CD4-positive, alpha-beta memory T cell (primary cell): ENCODE measurements around the gene RTN4R. TPM values are rescaled to one million over a fixed set of nuclear protein-coding genes. Genes with fewer than 3 reads are reported as not detected.
A peak's percentile ranks its signal among the peaks of the same experiment; 100 is the strongest.

ENCODE experiments used
- CTCF ChIA-PET: fragments of 350-600 bp; sonication (Branson Sonifier 250); formaldehyde crosslinking; loops from one replicate; lab custom pipeline; 2021; ENCODE audit warnings: inconsistent platforms; ENCODE audit not compliant: partially characterized antibody; lab: Charles Lee
- POLR2A ChIA-PET: fragments of 350-600 bp; sonication (Branson Sonifier 250); formaldehyde crosslinking; loops from one replicate; lab custom pipeline; 2021; ENCODE audit not compliant: partially characterized antibody; lab: Charles Lee
- DNase-seq, 5 donors: peaks; one replicate each; pipeline versions ENCODE4 v3.0.0 to v3.0.0-alpha.2; 2020 to 2022; ENCODE audit warnings: mixed read lengths in 1 of 5
- H3K27ac ChIP-seq: one replicate; pipeline ENCODE4 v1.7.0; 2013; ENCODE audit warnings: low read depth, low read length
- H3K27me3 ChIP-seq: 2 replicates; pipeline ENCODE4 v1.7.0; 2013; ENCODE audit warnings: mild to moderate bottlenecking, low read length, moderate library complexity; ENCODE audit not compliant: insufficient read depth
- H3K36me3 ChIP-seq: 2 replicates; pipeline ENCODE4 v1.7.0; 2013; ENCODE audit warnings: mild to moderate bottlenecking, low read length, moderate library complexity; ENCODE audit not compliant: insufficient read depth
- H3K4me1 ChIP-seq: 2 replicates; pipeline ENCODE4 v1.7.0; 2013; ENCODE audit warnings: mild to moderate bottlenecking, low read length, moderate library complexity; ENCODE audit not compliant: insufficient read depth
- H3K4me3 ChIP-seq, 2 donors: one replicate each; pipeline ENCODE4 v1.7.0; 2013; ENCODE audit warnings: low read length in 2 of 2, mild to moderate bottlenecking in 1 of 2
- H3K9me3 ChIP-seq, 2 donors: one replicate each; pipeline ENCODE4 v1.7.0; 2013; ENCODE audit warnings: low read length in 2 of 2, control low read depth in 1 of 2; ENCODE audit not compliant: control insufficient read depth in 1 of 2
- H3K27ac Mint-ChIP-seq, 7 donors: one replicate each; pipeline ENCODE4 v1.8.0; 2020 to 2021; ENCODE audit warnings: mixed read lengths in 7 of 7, mild to moderate bottlenecking in 6 of 7, inconsistent platforms in 3 of 7, moderate library complexity in 3 of 7
- H3K27me3 Mint-ChIP-seq, 2 donors: one replicate each; pipeline ENCODE4 v1.8.0; 2020 to 2021; ENCODE audit warnings: mixed read lengths in 2 of 2
- H3K36me3 Mint-ChIP-seq, 2 donors: one replicate each; pipeline ENCODE4 v1.8.0; 2020 to 2021; ENCODE audit warnings: mixed read lengths in 2 of 2, inconsistent platforms in 1 of 2, mild to moderate bottlenecking in 1 of 2
- H3K4me1 Mint-ChIP-seq, 4 donors: one replicate each; pipeline ENCODE4 v1.8.0; 2020 to 2021; ENCODE audit warnings: mixed read lengths in 4 of 4, mild to moderate bottlenecking in 1 of 4
- H3K4me3 Mint-ChIP-seq, 8 donors: one replicate each; pipeline ENCODE4 v1.8.0; 2020 to 2021; ENCODE audit warnings: mixed read lengths in 8 of 8, mild to moderate bottlenecking in 7 of 8, moderate library complexity in 6 of 8, inconsistent platforms in 3 of 8
- H3K9me3 Mint-ChIP-seq, 8 donors: one replicate each; pipeline ENCODE4 v1.8.0; 2020 to 2021; ENCODE audit warnings: mixed read lengths in 8 of 8, mild to moderate bottlenecking in 5 of 8, inconsistent platforms in 3 of 8, moderate library complexity in 1 of 8
- intact Hi-C: fragments of 100-400 bp; cut with micrococcal nuclease; formaldehyde crosslinking; loops from one replicate; pipeline ENCODE4 v1.15.1; 2023
- polyA plus RNA-seq, 2 donors: library from polyadenylated mRNA; unstranded; fragments of 300-500 nt; fragmentation: Illumina TruSeq; gene quantifications; one replicate each; pipeline ENCODE4 v1.2.3, GENCODE V29; 2021
- total RNA-seq, 2 experiments: library from RNA; stranded (reverse); gene quantifications; one replicate each; pipeline ENCODE4 v1.2.3, GENCODE V29; 2021

The RTN4R gene
- total and polyA plus RNA-seq, 4 experiments from 2014 or later, result 1.7 to 6.3 (median 2.4) TPM

DNA sequence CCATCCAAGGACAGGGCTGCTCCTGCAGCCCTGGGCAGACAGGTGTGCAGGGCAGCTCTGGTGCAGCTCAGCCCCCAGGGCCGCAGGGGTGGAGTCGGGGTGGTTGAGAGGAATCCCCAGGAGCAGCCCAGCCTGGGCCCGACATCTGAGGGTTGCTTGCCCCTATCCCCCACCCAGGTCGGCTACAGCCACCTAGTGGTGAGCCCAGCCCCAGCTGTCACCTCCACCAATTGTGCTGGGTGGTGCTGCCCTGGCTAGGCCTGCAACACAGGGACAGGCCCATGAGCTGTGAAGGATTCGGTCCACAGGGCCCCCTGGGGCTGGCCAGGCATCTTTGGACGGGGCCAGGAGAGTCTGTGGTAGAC, 29.6 kb downstream of the RTN4R start:
- Histone ChIP-seq H3K4me1 (peaks cover 67% of the 10 kb centered on the region), H3K27ac (peak overlapping the region; percentile 43), H3K27me3 (no peaks in the 10 kb centered on the region), H3K9me3 (no peaks in the 10 kb centered on the region), H3K4me3 (no peak overlapping the region), H3K36me3 (no peaks in the 10 kb centered on the region)
- H3K27me3 Mint-ChIP-seq, result no peaks in the 10 kb centered on the region
- peak overlapping the region in 6 of 7 donors; percentile 10 to 81 (median 54) for H3K27ac Mint-ChIP-seq
- intact Hi-C loops, result loop anchor here (1.0 kb wide), 2 partner anchors 30 to 32 kb away; partner anchors contain the start of gene RTN4R
- ChIA-PET CTCF (interaction anchor here (0.7 to 2.1 kb wide), 7 partner anchors 11 to 81 kb away, joined by 3 to 14 read pairs (median 5); no protein-coding TSS in a partner anchor), POLR2A (interaction anchor here (0.5 to 1.6 kb wide), 6 partner anchors 28 to 221 kb away, joined by 3 read pairs; no protein-coding TSS in a partner anchor)
- H3K9me3 Mint-ChIP-seq, result no peaks in the 10 kb centered on the region
- peak; percentile 40 to 57 (median 43) for DNase-seq
- H3K36me3 Mint-ChIP-seq, result no peaks in the 10 kb centered on the region
- H3K4me3 Mint-ChIP-seq, result peak overlapping the region in 4 of 8 donors; percentile 33 to 56 (median 44)
- H3K4me1 Mint-ChIP-seq, result peaks cover 6 to 37% (median 21%) of the 10 kb centered on the region in 4 donors

DNA sequence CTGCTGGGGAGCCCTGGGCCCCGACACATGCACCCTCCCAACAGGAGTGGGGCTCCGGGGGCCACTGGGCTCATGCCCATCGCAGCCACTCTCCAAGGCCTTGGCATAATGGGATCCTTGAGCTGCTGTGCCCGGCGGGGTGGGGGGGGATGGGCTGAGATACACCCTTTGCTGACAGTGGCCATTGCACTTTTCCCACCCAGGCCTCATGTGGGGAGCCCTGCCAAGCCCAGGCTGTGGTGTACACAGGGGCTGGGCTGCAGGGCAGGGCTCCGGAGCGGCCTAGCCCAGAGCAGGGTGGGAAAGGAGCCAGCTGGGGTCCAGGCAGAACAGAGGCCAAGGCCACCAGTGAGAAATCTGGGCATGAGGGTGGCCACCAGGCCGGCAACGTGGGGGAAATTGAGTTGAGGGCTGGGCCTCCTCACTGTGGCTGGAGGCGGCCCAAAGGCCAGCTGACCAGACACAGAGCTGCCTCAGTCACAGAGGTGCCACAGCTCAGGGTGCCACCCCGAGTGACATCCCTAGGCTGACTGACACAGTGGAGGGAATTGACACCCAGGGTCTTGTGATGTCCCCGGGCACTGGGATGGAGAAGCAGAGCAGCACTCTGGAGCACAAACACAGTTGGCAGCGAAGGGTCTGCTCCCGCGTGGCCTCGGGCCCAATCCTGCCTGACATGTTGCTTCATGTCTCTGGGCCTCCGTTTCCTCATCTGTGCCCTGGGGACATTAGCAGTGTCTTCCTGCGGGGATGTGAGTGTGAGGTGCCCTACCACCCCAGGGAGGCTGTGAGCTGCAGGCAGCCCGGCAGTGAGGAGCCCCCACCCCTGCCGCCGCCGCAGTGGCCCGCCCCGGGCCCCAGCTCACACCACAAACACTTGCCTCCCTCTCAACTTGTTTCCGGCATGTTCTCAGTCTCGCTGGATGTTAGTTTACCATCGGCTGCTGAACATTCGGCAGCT, 30.4 kb downstream of the RTN4R start:
- Histone ChIP-seq H3K9me3 (no peaks in the 10 kb centered on the region), H3K36me3 (no peaks in the 10 kb centered on the region), H3K27me3 (no peaks in the 10 kb centered on the region), H3K4me3 (no peak overlapping the region), H3K4me1 (peaks cover 59% of the 10 kb centered on the region), H3K27ac (peak overlapping the region; percentile 43)
- no peaks in the 10 kb centered on the region for H3K9me3 Mint-ChIP-seq
- intact Hi-C loops, result loop anchor here (1.0 kb wide), 2 partner anchors 31 kb away; partner anchors contain the start of gene RTN4R
- H3K27me3 Mint-ChIP-seq, result no peaks in the 10 kb centered on the region
- DNase-seq, result peak; percentile 57 to 71 (median 63)
- H3K4me1 Mint-ChIP-seq, result peaks cover 4 to 30% (median 15%) of the 10 kb centered on the region in 4 donors
- H3K27ac Mint-ChIP-seq, result peak overlapping the region; percentile 10 to 94 (median 66)
- POLR2A ChIA-PET, result interaction anchor here (0.5 to 1.6 kb wide), 3 partner anchors 28 to 90 kb away, joined by 3 read pairs; no protein-coding TSS in a partner anchor
- CTCF ChIA-PET, result interaction anchor here (0.9 to 2.1 kb wide), 5 partner anchors 31 to 81 kb away, joined by 3 to 14 read pairs (median 7); no protein-coding TSS in a partner anchor
- no peaks in the 10 kb centered on the region for H3K36me3 Mint-ChIP-seq
- H3K4me3 Mint-ChIP-seq, result peak overlapping the region in 5 of 8 donors; percentile 33 to 56 (median 44)

DNA sequence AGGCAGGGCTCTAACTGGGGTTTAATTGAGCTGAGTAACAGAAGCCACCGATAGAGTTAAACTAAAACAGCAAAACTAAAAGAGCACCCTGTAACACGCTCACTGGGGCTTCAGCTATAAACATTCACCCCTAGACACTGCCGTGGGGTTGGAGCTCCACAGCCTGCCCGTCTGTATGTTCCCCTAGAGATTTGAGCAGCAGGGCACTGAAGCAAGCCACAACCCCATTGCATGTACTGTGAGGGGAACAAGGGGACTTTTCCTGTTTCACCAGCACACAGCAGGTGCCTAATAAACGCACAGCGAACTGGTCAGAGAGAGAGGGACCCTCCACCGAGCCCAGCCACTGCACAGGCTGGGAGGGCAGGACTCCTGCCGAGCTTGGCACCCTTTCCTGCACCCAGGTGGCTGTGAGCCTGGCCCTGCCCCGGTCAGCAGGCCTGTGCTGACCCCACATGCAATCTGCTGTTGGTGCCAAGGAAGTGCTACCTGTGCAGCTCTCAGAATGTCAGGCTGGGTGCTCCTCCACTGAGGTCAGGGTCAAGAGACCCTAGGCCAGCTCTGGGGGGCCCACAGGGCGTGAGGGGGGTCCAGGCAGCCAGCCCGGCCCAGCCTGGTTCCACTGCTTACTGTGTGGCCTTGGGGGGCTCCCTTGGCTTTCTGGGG, 31.9 kb downstream of the RTN4R start:
- H3K4me1 ChIP-seq, result peaks cover 44% of the 10 kb centered on the region
- no peaks in the 10 kb centered on the region for H3K36me3 Mint-ChIP-seq

GRCh38 chr22:20235389-20235991, 32.6 kb downstream of the RTN4R start:
- Histone ChIP-seq H3K9me3 (no peaks in the 10 kb centered on the region), H3K27me3 (no peaks in the 10 kb centered on the region), H3K4me1 (peaks cover 37% of the 10 kb centered on the region), H3K36me3 (no peaks in the 10 kb centered on the region), H3K27ac (no peak overlapping the region), H3K4me3 (no peak overlapping the region)
- H3K4me1 Mint-ChIP-seq, result peaks cover 0 to 18% (median 7%) of the 10 kb centered on the region in 4 donors
- H3K4me3 Mint-ChIP-seq, result no peak overlapping the region
- intact Hi-C loops, result no loop called here
- ChIA-PET CTCF (no interaction called here), POLR2A (no interaction called here)
- no peaks in the 10 kb centered on the region for H3K9me3 Mint-ChIP-seq
- DNase-seq, result no peak
- peak overlapping the region in 1 of 7 donors; percentile 13 for H3K27ac Mint-ChIP-seq
- no peaks in the 10 kb centered on the region for H3K36me3 Mint-ChIP-seq
- H3K27me3 Mint-ChIP-seq, result no peaks in the 10 kb centered on the region

More for the DNA sequence above, 31.9 kb downstream of the RTN4R start:
- Mint-ChIP-seq H3K4me1 (peaks cover under 1 to 20% (median 8%) of the 10 kb centered on the region in 4 donors), H3K9me3 (no peaks in the 10 kb centered on the region), H3K27me3 (no peaks in the 10 kb centered on the region), H3K4me3 (no peak overlapping the region), H3K27ac (peak overlapping the region in 1 of 7 donors; percentile 57)
- no peaks in the 10 kb centered on the region for H3K27me3 ChIP-seq
- no peaks in the 10 kb centered on the region for H3K9me3 ChIP-seq
- no peak for DNase-seq
- no peaks in the 10 kb centered on the region for H3K36me3 ChIP-seq
- POLR2A ChIA-PET, result interaction anchor here (0.9 kb wide), 1 partner anchor 29 kb away, joined by 3 read pairs; no protein-coding TSS in a partner anchor
- intact Hi-C loops, result no loop called here
- no peak overlapping the region for H3K4me3 ChIP-seq
- H3K27ac ChIP-seq, result no peak overlapping the region
- CTCF ChIA-PET, result no interaction called here

DNA sequence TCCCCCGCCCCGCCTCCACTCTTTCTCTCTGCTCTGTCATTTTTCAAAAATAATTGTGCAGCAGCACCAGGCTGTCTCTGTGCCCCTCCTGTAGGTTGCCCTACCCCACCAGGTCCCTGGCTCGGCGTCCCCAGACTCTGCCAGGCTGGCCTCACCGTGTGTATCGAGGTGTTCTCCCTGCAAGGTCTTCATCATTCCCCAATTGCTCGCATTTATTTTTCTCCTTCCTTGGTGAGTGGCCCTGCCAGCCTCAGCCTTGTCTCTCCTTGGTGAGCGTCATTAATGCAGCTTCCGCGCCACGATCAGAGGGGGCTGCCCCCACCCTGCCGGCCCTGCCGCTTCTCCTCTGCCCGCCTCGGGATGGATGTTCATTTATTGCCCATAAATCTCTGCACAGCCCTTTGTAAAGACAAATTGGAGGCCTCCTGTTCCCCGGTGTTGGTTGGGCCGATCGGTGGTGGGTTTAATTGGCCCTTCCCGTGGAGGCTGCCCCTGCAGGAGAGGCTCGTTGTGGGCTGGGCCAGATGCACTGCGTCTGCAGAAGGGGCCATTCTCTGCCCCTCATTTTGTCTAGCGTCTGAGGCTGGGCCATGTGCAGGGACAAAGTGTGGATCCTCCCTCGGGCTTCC, 33.2 kb downstream of the RTN4R start:
- no peak overlapping the region for H3K27ac ChIP-seq
- no peaks in the 10 kb centered on the region for H3K27me3 ChIP-seq
- POLR2A ChIA-PET, result no interaction called here
- Mint-ChIP-seq H3K4me3 (no peak overlapping the region), H3K36me3 (no peaks in the 10 kb centered on the region), H3K27me3 (no peaks in the 10 kb centered on the region), H3K27ac (peak overlapping the region in 2 of 7 donors; percentile 22 to 56), H3K4me1 (peaks cover 0 to 18% (median 7%) of the 10 kb centered on the region in 4 donors), H3K9me3 (no peaks in the 10 kb centered on the region)
- CTCF ChIA-PET, result no interaction called here
- no peak overlapping the region for H3K4me3 ChIP-seq
- H3K9me3 ChIP-seq, result no peaks in the 10 kb centered on the region
- intact Hi-C loops, result no loop called here
- peaks cover 30% of the 10 kb centered on the region for H3K4me1 ChIP-seq
- no peaks in the 10 kb centered on the region for H3K36me3 ChIP-seq
- no peak for DNase-seq

GRCh38 chr22:20234314-20234682, 33.8 kb downstream of the RTN4R start:
- no peak for DNase-seq
- no peaks in the 10 kb centered on the region for H3K36me3 ChIP-seq
- ChIA-PET CTCF (no interaction called here), POLR2A (no interaction called here)
- intact Hi-C loops, result no loop called here
- Mint-ChIP-seq H3K36me3 (no peaks in the 10 kb centered on the region), H3K4me3 (no peak overlapping the region), H3K27me3 (no peaks in the 10 kb centered on the region), H3K9me3 (no peaks in the 10 kb centered on the region), H3K27ac (no peak overlapping the region), H3K4me1 (peaks cover 0 to 13% (median 5%) of the 10 kb centered on the region in 4 donors)
- no peaks in the 10 kb centered on the region for H3K27me3 ChIP-seq
- peaks cover 25% of the 10 kb centered on the region for H3K4me1 ChIP-seq
- H3K9me3 ChIP-seq, result no peaks in the 10 kb centered on the region
- no peak overlapping the region for H3K4me3 ChIP-seq
- no peak overlapping the region for H3K27ac ChIP-seq
